ENCODE measurements around the gene OR5K2. TPM values are rescaled to one million over a fixed set of nuclear protein-coding genes. Genes with fewer than 3 reads are reported as not detected.

Gene OR5K2
- total RNA-seq, 2 experiments from 2014 or later, result not detected

GRCh38 chr3:98540346-98540745 lies 42.9 kb downstream of the OR5K2 start:
- Histone ChIP-seq H3K4me3 (ENCODE audit: low read length) (no peak overlapping the region), H3K4me1 (ENCODE audit: insufficient read depth, low read length) (no peaks in the 10 kb centered on the region), H3K27me3 (ENCODE audit: control insufficient read depth in 1 of 2, insufficient read depth in 2 of 2, low read length in 2 of 2) (no peaks in the 10 kb centered on the region), H3K36me3 (ENCODE audit: insufficient read depth, low read length) (no peaks in the 10 kb centered on the region), H3K27ac (ENCODE audit: low read depth in 1 of 2, low read length in 2 of 2) (no peak overlapping the region), H3K9me3 (ENCODE audit: control insufficient read depth in 1 of 2, insufficient read depth in 1 of 2, low read length in 2 of 2) (no peaks in the 10 kb centered on the region)
- Mint-ChIP-seq H3K9me3 (no peaks in the 10 kb centered on the region), H3K4me3 (no peak overlapping the region), H3K27me3 (no peaks in the 10 kb centered on the region), H3K36me3 (ENCODE audit: low read depth) (no peaks in the 10 kb centered on the region), H3K4me1 (ENCODE audit: low read depth) (peaks cover 11% of the 10 kb centered on the region), H3K27ac (peak overlapping the region; percentile 55)
- intact Hi-C loops (cut with DNase I, micrococcal nuclease), result no loop called here
- no peak for TF ChIP-seq CTCF (IDR thresholded peaks at IDR 0.05)
- POLR2A ChIA-PET, result interaction anchor here (0.6 to 2.5 kb wide), 3 partner anchors 17 to 25 kb away, joined by 3 to 7 read pairs (median 6); partner anchors contain the start of gene CLDND1
- CTCF ChIA-PET, result interaction anchor here (1.3 kb wide), 1 partner anchor 11 kb away, joined by 3 read pairs; no protein-coding TSS in a partner anchor
- ATAC-seq (ENCODE audit: poor library complexity) (no peak), DNase-seq (peak in 3 of 14 experiments; percentile 45 to 66 (median 46))

DNA sequence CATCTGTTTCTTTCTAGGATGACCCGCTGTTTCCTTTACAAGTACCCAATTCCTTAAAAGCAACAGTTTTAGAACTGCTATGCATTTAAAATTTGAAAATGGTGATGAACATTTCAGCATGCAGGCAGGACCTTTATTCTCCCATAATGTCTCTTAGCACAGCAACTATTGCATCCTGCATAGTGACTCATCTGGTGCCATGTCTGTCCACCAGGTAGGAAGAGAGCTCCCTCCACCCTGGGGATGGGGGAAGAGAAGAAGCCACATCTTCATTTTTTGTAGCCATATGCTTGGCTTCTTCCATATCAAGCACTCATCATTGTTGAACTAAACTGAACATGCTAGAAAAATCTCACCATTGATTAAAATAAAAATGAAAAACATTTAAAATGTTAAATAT lies 44.2 kb downstream of the OR5K2 start:
- H3K27ac Mint-ChIP-seq, result no peak overlapping the region
- intact Hi-C loops (cut with DNase I, micrococcal nuclease), result no loop called here
- no peak overlapping the region for H3K4me3 Mint-ChIP-seq
- ATAC-seq (ENCODE audit: poor library complexity) (no peak), DNase-seq (no peak)
- H3K27me3 Mint-ChIP-seq, result no peaks in the 10 kb centered on the region
- no peaks in the 10 kb centered on the region for H3K9me3 Mint-ChIP-seq
- Histone ChIP-seq H3K4me1 (ENCODE audit: insufficient read depth, low read length) (no peaks in the 10 kb centered on the region), H3K27ac (ENCODE audit: low read depth in 1 of 2, low read length in 2 of 2) (no peak overlapping the region), H3K9me3 (ENCODE audit: control insufficient read depth in 1 of 2, insufficient read depth in 1 of 2, low read length in 2 of 2) (no peaks in the 10 kb centered on the region), H3K27me3 (ENCODE audit: control insufficient read depth in 1 of 2, insufficient read depth in 2 of 2, low read length in 2 of 2) (no peaks in the 10 kb centered on the region), H3K36me3 (ENCODE audit: insufficient read depth, low read length) (no peaks in the 10 kb centered on the region), H3K4me3 (ENCODE audit: low read length) (no peak overlapping the region)
- H3K4me1 Mint-ChIP-seq (ENCODE audit: low read depth), result peaks cover 11% of the 10 kb centered on the region
- no peak for TF ChIP-seq CTCF (IDR thresholded peaks at IDR 0.05)
- POLR2A ChIA-PET, result interaction anchor here (1.1 to 2.5 kb wide), 2 partner anchors 18 to 22 kb away, joined by 6 to 7 read pairs; partner anchors contain the start of gene CLDND1
- CTCF ChIA-PET, result interaction anchor here (0.7 to 2.1 kb wide), 3 partner anchors 9 to 23 kb away, joined by 3 to 6 read pairs (median 3); partner anchors contain the start of gene GPR15
- H3K36me3 Mint-ChIP-seq (ENCODE audit: low read depth), result no peaks in the 10 kb centered on the region

GRCh38 chr3:98542623-98543022 lies 45.1 kb downstream of the OR5K2 start:
- no peaks in the 10 kb centered on the region for H3K27me3 Mint-ChIP-seq
- no peak for ATAC-seq (ENCODE audit: poor library complexity)
- peaks cover 11% of the 10 kb centered on the region for H3K4me1 Mint-ChIP-seq (ENCODE audit: low read depth)
- Histone ChIP-seq H3K27me3 (ENCODE audit: control insufficient read depth in 1 of 2, insufficient read depth in 2 of 2, low read length in 2 of 2) (no peaks in the 10 kb centered on the region), H3K36me3 (ENCODE audit: insufficient read depth, low read length) (no peaks in the 10 kb centered on the region), H3K9me3 (ENCODE audit: control insufficient read depth in 1 of 2, insufficient read depth in 1 of 2, low read length in 2 of 2) (no peaks in the 10 kb centered on the region), H3K27ac (ENCODE audit: low read depth in 1 of 2, low read length in 2 of 2) (no peak overlapping the region), H3K4me3 (ENCODE audit: low read length) (no peak overlapping the region), H3K4me1 (ENCODE audit: insufficient read depth, low read length) (no peaks in the 10 kb centered on the region)
- H3K36me3 Mint-ChIP-seq (ENCODE audit: low read depth), result no peaks in the 10 kb centered on the region
- intact Hi-C loops (cut with DNase I, micrococcal nuclease), result no loop called here
- H3K4me3 Mint-ChIP-seq, result no peak overlapping the region
- ChIA-PET POLR2A (interaction anchor here (0.9 kb wide), 1 partner anchor 13 kb away, joined by 3 read pairs; no protein-coding TSS in a partner anchor), CTCF (interaction anchor here (0.7 to 2.1 kb wide), 2 partner anchors 10 to 22 kb away, joined by 3 to 6 read pairs; partner anchors contain the start of gene GPR15)
- no peaks in the 10 kb centered on the region for H3K9me3 Mint-ChIP-seq
- no peak for DNase-seq
- no peak for TF ChIP-seq CTCF (IDR thresholded peaks at IDR 0.05)
- H3K27ac Mint-ChIP-seq, result no peak overlapping the region
